HG03442 (cell line): ENCODE results near the gene GDF9.
A peak's percentile ranks its signal among the peaks of the same experiment; 100 is the strongest.
"Not testable (repeated sequence)": the region's sequence is repeated elsewhere in the genome, so short reads cannot be mapped to it uniquely, and the experiment has no call there.

Experiments
- ATAC-seq: cut with Tn5 transposase; IDR thresholded peaks from one replicate; pipeline ENCODE4 v1.9.1; 2021; ENCODE audit warnings: mild to moderate bottlenecking, moderate library complexity; ENCODE audit not compliant: unreplicated experiment

Gene GDF9

GRCh38 chr5:132873119-132873929, 7.1 kb upstream of the GDF9 start, which contains the start of gene LEAP2:
TSS of gene LEAP2 (plus strand) at chr5:132873668. CDS start at chr5:132873695, 27 bp downstream.
- no peak for ATAC-seq

- ATAC-seq: no peak
These were observed 6.5 kb upstream of the GDF9 start for GRCh38 chr5:132872788-132873118.

GRCh38 chr5:132871459-132872284, 5.4 kb upstream of the GDF9 start:
- no peak for ATAC-seq

GRCh38 chr5:132870801-132871200, 4.5 kb upstream of the GDF9 start:
- ATAC-seq: no peak

- no peak for ATAC-seq
These were observed 2.5 kb upstream of the GDF9 start for GRCh38 chr5:132868754-132869153.

- ATAC-seq: no peak
These were observed 780 bp upstream of the GDF9 start for GRCh38 chr5:132867046-132867451.

- peak; percentile 23 for ATAC-seq
These were observed 464 bp downstream of the GDF9 start for GRCh38 chr5:132865668-132866341.

GRCh38 chr5:132860742-132861141, 5.5 kb downstream of the GDF9 start:
- no peak for ATAC-seq

GRCh38 chr5:132859889-132860437, 6.3 kb downstream of the GDF9 start:
- ATAC-seq: no peak

GRCh38 chr5:132856011-132856410, 10.3 kb downstream of the GDF9 start:
- no peak for ATAC-seq

- ATAC-seq: not testable (repeated sequence)
These were observed 11.3 kb downstream of the GDF9 start for GRCh38 chr5:132854992-132855391.

GRCh38 chr5:132854301-132854700, 12.0 kb downstream of the GDF9 start:
- no peak for ATAC-seq

GRCh38 chr5:132853790-132854189, 12.5 kb downstream of the GDF9 start:
- ATAC-seq: no peak

- no peak for ATAC-seq
These were observed 12.9 kb downstream of the GDF9 start for GRCh38 chr5:132853323-132853722.

GRCh38 chr5:132850066-132850465, 16.2 kb downstream of the GDF9 start:
- ATAC-seq: no peak

- no peak for ATAC-seq
These were observed 16.9 kb downstream of the GDF9 start for GRCh38 chr5:132849347-132849746.

- ATAC-seq: no peak
These were observed 18.0 kb downstream of the GDF9 start for GRCh38 chr5:132848270-132848669.

GRCh38 chr5:132841305-132841704, 25.0 kb downstream of the GDF9 start:
- no peak for ATAC-seq

- no peak for ATAC-seq
These were observed 25.4 kb downstream of the GDF9 start for GRCh38 chr5:132840896-132841295.

- no peak for ATAC-seq
These were observed 26.0 kb downstream of the GDF9 start for GRCh38 chr5:132840313-132840712.
